ENCODE data around the gene CEMIP.

Gene CEMIP

DNA sequence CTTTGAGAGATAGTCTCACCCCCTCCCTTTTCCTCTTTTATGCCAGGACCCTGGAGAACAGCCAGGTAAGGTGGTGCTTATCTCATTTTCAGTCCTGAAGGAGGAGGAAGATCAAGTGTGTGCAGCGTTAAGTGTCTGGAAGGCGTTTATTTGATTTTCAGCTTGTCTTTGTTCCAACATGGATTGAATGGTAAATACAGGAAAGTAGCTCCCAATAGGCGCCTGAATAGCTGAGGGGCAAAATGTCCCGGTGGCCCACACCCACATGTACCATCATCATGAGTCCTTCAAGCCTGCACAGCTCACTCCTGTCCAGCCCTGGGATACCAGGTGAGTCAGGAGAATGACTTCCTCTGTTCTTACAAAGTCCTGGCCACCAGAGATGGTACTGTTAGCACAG is 73.5 kb downstream of the CEMIP start:
- TF ChIP-seq, protein P1, sequence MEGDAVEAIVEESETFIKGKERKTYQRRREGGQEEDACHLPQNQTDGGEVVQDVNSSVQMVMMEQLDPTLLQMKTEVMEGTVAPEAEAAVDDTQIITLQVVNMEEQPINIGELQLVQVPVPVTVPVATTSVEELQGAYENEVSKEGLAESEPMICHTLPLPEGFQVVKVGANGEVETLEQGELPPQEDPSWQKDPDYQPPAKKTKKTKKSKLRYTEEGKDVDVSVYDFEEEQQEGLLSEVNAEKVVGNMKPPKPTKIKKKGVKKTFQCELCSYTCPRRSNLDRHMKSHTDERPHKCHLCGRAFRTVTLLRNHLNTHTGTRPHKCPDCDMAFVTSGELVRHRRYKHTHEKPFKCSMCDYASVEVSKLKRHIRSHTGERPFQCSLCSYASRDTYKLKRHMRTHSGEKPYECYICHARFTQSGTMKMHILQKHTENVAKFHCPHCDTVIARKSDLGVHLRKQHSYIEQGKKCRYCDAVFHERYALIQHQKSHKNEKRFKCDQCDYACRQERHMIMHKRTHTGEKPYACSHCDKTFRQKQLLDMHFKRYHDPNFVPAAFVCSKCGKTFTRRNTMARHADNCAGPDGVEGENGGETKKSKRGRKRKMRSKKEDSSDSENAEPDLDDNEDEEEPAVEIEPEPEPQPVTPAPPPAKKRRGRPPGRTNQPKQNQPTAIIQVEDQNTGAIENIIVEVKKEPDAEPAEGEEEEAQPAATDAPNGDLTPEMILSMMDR (conservative IDR thresholded peaks at IDR 0.05; ENCODE audit: low read length), result no peak
- no peak for DNase-seq (ENCODE audit: low read depth)
- H3K4me3 ChIP-seq (ENCODE audit: low read length), result no peak overlapping the region

DNA sequence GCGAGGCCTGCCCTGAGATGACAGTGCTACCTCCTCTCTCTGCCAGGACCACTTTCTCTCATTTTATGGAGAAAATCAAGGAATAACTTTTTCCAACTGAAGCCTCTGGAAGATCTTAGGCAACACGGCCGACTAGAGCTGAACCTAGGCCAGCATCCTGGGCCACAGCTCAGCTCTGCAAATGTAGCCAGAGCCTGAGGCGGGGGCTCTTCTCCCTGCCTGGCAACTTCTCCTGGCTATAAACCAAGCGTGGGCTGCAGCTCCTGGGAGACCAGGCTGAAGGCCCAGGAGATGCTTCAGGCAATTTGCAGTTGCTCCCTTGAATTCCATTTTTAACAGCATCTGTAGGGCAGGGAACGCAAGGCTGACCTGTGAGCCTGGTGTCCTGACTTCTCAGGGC is 74.9 kb downstream of the CEMIP start:
- no peak overlapping the region for H3K4me3 ChIP-seq (ENCODE audit: low read length)
- TF ChIP-seq, protein P1 (conservative IDR thresholded peaks at IDR 0.05; ENCODE audit: low read length), result no peak
- DNase-seq (ENCODE audit: low read depth), result no peak

DNA sequence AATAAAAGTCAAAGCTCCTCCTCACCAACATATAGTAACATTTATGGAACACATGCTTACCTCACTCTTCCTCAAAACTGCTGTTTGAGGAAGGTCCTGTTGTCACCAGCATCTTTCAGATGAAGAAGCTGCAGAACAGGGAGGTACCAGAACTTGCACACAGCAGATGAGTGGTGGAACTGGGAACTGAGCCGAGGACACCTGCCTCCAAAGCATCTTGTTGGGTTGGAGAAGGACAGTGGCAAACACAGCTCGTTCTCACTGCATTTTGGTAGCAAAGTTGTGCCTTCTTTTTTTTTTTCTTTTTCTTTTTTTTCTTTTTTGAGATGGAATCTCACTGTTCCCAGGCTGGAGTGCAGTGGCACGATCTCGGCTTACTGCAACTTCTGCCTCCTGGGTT is 76.0 kb downstream of the CEMIP start:
- H3K4me3 ChIP-seq (ENCODE audit: low read length), result no peak overlapping the region

GRCh38 chr15:80856400-80856799 is 77.2 kb downstream of the CEMIP start:
- no peak for DNase-seq (ENCODE audit: low read depth)
- TF ChIP-seq, protein P1 (conservative IDR thresholded peaks at IDR 0.05; ENCODE audit: low read length), result peak; percentile 19; the same call in 1 of the 2 replicates

More for the DNA sequence above, 76.0 kb downstream of the CEMIP start:
- TF ChIP-seq, protein P1 (conservative IDR thresholded peaks at IDR 0.05; ENCODE audit: low read length), result no peak
- DNase-seq (ENCODE audit: low read depth), result no peak

GRCh38 chr15:80856809-80857377 is 77.7 kb downstream of the CEMIP start:
- DNase-seq (ENCODE audit: low read depth), result peak; percentile 58
- H3K4me3 ChIP-seq (ENCODE audit: low read length), result no peak overlapping the region
- TF ChIP-seq, protein P1 (conservative IDR thresholded peaks at IDR 0.05; ENCODE audit: low read length), result no peak

More at GRCh38 chr15:80856400-80856799, 77.2 kb downstream of the CEMIP start:
- H3K4me3 ChIP-seq (ENCODE audit: low read length), result no peak overlapping the region

- DNase-seq (ENCODE audit: low read depth), result no peak
- H3K4me3 ChIP-seq (ENCODE audit: low read length), result no peak overlapping the region
- TF ChIP-seq, protein P1 (conservative IDR thresholded peaks at IDR 0.05; ENCODE audit: low read length), result no peak
Measured at GRCh38 chr15:80861731-80862170, 82.6 kb downstream of the CEMIP start.

GRCh38 chr15:80864666-80865065 is 85.5 kb downstream of the CEMIP start:
- H3K4me3 ChIP-seq (ENCODE audit: low read length), result no peak overlapping the region
- DNase-seq (ENCODE audit: low read depth), result no peak
- TF ChIP-seq, protein P1 (conservative IDR thresholded peaks at IDR 0.05; ENCODE audit: low read length), result no peak
